HG02885 (cell line): Measurements from ENCODE around the gene SUPT3H.
"Not testable (repeated sequence)": the region's sequence is repeated elsewhere in the genome, so short reads cannot be mapped to it uniquely, and the experiment has no call there.

ENCODE experiments used
- ATAC-seq: cut with Tn5 transposase; IDR thresholded peaks from one replicate; pipeline ENCODE4 v1.9.1; 2021; ENCODE audit warnings: mild to moderate bottlenecking; ENCODE audit not compliant: unreplicated experiment, poor library complexity

Gene SUPT3H

DNA sequence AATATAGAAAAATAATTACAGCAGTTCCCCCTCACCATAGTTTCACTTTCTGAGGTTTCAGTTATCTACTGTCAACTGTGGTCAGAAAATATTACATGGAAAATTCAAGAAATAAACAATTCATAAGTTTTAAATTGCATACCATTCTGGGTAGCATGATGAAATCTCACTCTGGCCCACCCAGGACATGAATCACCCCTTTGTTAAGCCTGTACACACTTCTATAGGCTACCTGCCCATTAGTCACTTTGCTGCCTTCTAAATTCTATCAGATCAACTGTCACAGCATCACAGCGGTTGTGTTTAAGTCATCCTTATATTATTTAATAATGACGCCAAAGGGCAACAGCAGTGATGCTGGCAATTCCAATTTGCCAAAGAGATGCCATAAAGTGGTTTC is 189.9 kb downstream of the SUPT3H start:
- ATAC-seq, result no peak

DNA sequence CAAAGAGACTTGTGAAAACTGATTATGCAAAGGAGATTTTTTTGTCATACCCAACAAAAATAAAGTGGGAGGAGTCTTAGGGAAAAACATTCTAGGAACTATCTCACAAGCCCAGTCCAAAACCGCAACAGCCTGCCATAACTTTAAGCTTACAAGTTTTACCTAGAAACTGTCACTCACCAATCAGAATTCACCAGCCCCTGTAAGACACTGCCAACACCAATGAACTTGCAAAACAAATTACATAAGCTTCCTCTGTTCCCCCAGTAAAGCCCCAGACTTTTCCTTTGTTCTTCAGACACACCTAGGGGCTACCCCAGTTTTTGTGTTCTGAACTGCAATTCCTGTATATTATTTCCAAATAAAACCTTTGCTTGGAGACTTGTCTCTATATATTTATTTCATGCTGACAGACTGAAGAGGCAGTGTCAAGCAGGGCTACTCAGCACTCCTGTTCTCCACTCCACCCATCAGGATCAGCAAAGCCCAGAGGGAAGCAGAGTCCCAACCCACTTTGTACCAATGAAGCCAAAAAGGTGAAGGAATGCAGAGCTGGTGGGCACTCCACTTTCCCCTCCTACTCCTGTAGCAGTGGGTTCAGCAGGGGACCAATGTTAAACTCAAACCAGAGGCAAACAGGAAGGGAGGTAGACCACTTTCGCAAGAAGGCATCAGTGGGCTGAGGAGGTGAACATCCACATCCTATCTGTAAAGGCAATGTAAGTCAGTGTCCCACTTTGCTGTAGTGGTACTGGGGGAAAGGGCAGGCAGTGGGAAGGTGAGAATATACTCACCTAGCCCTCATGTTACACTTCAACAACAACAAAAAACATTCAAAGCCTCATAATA is 192.1 kb downstream of the SUPT3H start:
- ATAC-seq, result no peak

DNA sequence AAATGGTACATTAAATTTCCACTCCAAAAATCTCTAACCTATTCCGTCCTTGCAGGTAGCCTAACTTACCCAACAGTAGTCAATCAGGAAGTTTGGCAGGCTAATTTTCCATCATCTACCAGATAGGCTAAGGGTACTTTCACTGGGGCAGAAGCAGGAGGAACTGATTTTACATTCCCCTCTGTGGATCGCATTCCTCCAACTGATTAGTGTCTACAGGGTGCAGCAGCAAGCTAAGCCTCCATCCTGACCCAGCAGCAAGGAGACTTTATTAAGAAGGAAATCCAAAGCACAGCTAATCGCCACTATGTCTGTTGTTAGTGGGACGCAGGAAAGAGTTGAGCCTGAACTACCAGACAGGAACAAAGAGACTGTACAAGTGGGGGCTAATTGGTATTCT is 192.8 kb downstream of the SUPT3H start:
- no peak for ATAC-seq

DNA sequence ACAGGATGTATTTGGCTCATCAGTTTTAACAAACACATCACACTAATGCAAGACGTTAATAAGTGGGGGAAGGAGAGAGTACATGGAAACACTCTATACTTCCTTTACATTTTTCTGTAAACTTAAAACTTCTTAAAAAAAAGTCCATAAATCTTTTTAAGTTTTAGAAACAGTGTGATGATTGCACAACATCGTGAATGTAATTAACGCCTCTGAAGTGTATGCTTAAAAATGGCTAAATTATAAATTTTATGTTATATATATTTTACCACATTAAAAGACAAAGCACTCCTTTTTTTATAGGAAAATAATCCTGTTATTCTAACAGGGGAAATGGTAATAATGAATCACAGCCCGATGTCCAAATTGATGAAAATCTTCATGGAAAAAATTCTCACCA is 193.7 kb downstream of the SUPT3H start:
- ATAC-seq, result no peak

DNA sequence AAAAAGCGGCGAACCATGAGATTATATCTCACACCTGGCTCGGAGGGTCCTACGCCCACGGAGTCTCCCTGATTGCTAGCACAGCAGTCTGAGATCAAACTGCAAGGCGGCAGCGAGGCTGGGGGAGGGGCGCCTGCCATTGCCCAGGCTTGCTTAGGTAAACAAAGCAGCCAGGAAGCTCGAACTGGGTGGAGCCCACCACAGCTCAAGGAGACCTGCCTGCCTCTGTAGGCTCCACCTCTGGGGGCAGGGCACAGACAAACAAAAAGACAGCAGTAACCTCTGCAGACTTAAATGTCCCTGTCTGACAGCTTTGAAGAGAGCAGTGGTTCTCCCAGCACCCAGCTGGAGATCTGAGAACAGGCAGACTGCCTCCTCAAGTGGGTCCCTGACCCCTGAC is 201.4 kb downstream of the SUPT3H start:
- ATAC-seq, result not testable (repeated sequence)

DNA sequence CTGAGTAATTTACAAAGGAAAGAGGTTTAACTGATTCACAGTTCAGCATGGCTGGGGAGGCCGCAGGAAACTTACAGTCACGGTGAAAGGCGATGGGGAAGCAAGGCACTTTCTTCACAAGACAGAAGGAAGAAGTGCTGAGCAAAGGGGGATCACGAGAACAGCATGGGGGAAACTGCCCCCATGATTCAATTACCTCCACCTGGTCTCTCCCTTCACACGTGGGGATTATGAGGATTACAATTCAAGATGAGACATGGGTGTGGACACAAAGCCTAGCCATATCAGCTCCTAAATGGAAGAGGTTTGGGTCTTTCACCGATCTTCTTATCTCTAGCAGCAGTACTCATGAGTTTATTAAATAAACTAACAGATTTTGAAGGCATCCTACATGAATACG is 202.5 kb downstream of the SUPT3H start:
- no peak for ATAC-seq

DNA sequence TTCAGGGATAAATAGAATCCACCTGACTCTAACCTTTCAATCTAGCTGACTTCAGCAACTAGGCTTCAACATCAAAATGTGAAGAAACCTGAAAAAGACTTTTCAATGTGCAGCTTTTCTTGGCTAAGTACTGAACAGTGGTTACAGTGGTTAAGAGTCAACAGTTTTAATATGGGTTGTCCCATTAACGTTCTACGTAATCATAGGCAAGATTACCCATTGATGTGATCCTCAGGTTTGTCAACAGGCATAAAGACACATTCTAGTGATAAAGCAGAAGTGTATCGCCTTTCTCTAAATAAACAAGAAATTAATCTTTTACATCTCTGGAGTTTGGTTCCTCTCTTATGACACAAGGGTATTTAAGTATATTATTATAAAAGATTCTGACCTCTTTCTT is 203.7 kb downstream of the SUPT3H start:
- ATAC-seq, result no peak

DNA sequence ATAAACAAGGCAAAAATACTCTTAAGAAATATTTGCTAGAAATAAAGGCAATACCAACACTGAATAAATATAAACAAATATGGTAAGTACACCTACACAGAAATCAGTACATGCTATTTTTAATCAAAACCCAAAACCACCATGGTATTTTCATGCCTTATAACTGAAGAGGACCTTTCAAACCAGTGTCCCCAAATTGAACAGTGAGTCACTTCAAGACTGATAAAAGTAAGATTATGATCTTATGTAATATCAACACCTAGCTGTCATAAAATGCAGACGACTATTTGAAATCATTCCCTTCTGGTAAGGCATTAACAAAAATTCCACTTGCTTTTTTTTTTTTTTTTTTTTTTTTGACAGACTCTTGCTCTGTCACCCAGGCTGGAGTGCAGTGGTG is 206.4 kb downstream of the SUPT3H start:
- ATAC-seq, result no peak

DNA sequence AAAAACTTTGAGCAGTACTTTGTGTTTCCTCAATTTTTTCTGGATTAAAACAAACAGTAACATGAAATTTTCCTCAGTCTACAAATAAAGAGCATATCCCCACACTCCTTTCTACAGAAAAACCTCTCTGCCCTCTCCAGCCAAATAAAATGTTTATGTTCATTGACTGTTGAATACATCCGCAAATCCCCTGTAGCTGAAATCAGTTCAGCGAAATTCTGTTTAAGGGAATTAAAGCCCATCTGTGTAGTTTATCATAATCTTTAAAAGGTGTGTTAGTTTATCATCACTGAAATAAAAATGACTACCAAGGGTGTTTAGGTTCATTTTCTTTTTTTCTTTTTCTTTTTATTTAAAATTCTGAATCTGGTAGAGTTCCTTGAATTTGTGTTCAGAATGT is 207.4 kb downstream of the SUPT3H start:
- no peak for ATAC-seq

DNA sequence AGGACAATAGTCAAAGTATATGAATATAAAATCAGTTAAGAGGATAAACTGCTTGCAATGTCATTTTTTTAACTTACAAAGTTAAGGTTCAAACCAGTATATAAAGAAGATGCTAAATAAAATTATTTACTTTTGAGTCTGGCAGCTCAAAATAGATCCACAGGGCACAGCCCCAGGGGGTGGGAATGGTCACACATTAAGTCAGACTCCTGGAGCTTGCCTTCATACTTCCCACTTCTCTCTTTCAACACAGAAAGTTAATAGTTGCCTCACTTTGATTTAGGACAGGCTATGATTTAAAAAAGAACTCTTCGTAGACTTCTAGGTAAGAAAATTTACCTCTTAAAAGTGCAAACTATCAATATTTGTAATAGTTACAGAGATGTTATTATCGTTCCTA is 207.9 kb downstream of the SUPT3H start:
- ATAC-seq, result no peak

DNA sequence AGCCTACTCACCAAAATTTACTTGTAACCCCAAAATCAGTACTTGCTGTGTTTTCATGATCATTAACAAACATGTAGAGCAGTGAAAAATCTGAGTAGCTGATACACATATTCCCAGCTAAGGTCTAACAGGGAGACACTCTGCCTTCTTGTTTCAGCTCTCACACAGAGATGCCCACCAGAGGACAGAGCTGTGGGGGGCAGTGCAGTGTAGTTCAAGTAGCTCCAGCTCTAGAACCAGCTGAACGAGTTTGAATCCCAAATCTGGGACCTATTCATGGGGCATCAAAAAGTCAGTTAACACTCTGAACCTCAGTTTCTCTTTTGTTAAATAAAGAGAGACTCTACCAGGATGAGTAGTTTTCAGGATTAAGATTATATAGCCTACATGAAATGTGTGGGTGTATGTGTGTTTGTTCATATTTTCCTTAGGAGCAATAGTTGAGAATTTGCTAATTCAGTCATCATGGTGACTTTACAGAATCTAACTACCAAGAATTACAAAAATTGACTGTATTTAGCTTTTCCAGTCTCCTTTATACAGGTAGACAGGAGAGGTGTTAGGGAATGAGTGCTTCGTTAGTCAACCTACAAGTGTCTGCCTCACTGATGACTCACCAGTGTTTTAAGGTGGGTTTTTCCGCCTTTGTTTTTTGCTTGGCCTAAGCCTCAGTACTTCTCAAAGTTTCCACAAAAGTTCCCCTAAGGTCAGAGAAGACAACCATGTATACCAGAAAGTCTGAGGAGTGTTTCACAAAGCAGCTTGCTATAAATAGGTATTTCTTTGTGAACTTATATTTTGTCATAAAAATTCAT is 213.6 kb downstream of the SUPT3H start:
- peak; percentile 90 for ATAC-seq

DNA sequence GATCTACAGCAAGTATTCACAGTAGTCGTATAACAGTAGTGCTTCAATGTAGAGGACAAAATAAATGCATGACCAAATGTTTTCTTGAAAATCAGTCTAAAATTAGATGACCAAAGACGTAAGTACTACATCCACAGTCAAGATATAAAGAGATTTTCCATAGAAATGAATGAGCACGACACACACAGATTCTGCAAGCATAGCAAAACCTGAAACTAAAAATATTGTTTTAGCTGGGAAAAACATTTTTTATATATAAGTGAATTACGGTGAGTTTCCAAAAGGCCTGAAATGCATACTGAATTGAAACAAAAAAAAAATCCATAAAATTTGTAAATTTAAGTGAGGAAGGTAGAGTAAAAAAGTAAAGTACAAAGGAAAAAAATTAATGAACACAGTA is 217.4 kb downstream of the SUPT3H start:
- no peak for ATAC-seq

DNA sequence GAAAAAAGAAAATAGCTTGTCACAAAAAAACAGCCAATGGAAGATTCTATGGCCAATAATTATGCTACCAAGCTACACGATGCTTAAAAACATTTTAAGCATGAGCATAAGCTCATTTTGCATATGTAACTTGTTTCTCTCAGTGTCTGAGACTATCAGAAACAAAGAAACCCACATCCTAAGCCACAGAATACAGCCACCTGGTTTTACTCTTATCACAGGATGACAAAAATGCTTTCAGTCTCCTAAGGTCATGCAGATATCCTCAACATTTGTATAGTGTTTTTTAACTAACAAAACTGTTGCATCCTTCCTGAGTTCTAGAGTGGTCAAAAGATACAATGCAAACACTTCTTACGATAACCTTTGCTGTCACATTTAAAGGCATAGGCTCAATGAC is 221.7 kb downstream of the SUPT3H start:
- peak; percentile 99 for ATAC-seq

DNA sequence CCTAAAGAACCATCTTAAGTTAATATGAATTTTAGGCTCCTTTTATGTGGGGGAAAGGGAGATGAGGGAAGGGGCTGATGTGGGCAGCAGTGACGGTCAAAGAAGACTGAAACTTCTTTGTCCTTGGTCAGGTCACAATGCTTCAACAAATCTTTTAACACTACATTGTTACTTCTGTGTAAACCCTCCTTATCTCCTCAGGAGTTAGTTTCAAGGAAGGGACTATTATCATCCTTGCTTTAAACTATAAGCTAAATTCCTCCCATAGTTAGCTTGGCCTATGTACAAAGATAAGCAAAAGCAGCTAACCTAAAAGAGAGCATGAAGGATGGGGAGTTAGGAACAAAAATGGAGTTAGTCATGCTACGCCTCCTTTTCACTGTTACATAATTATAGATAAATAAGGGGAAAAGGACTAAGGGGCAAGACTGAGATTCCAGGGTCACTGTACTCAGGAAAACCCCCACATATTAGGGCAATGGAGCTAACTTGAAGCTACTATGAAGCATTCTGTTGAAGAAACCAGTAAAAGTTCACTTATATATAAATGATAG is 222.3 kb downstream of the SUPT3H start:
- ATAC-seq, result no peak

DNA sequence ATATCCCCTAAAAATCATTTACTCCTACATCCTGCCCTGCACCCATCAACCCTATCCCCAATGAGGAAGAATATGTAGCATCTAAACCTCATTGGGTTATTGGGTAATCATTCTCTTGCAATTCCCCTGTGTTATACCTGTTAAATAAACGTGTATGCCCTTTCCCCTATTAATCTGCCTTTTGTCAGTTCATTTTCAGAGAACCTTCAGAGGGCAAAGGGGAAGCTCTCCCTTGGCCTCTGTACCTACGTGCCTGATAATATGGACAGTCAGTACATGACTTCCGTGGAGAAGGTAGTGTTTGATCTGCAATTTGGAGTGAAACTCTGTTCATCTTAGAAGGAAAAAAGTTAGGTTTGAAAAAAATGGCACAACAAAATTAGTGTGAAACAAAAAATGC is 223.1 kb downstream of the SUPT3H start:
- ATAC-seq, result no peak

DNA sequence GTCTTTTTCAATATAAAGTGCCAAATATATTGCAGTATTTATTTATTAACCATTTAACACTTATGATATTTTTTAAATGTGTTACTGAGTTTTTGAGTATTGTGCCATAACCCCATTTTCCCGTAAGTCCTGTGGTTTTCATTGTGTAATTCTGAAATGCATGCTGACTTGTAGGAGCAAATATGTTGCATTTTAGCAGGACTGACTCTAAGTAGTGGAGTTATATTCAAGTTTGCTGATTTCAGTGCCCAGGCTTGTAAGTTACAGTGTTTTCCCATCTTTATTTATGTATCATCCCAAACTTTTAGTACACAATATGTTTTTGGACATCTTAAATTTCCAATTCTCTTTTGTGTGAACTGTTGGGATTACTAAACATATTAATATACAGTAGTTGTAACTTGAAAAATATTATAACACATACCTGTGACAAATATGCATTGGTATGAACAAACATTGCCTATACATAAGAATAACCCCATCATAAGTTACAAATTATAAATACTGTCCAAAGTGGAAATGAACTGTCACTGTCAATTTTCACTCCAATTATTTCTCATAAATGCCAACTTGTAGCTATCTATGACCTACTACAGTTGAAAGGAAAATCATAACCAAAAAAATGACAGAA is 228.9 kb downstream of the SUPT3H start:
- no peak for ATAC-seq

DNA sequence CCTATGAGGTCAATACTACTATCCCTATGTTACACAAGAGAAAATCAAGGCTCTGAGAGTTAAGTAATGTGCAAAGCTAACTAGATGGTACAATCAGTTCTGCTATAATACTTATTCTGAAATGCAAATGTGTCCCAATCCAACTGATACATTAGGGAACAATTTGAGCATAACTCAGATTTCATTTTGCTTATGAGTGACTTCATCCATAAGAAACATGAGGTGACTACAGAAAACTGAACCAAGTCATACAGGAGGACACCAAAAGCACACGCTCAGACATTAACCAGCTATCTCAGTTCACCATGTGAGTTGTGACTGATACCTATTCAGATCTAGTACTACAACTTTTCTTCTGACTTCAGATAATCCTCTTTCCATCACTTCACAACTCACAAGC is 229.5 kb downstream of the SUPT3H start:
- no peak for ATAC-seq

DNA sequence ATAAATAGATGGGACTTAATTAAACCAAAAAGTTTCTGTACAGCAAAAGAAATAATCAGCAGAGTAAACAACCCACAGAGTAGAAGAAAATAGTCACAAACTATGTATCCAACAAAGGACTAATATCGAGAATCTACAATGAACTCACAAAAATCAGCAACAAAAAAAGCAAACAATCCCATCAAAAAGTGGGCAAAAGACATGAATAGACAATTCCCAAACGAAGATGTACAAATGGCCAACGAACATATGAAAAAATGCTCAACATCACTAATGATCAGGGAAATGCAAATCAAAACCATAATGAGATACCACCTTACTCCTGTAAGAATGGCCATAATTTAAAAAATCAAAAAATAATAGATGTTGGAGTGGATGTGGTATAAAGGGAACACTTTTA is 232.1 kb downstream of the SUPT3H start:
- ATAC-seq, result not testable (repeated sequence)

DNA sequence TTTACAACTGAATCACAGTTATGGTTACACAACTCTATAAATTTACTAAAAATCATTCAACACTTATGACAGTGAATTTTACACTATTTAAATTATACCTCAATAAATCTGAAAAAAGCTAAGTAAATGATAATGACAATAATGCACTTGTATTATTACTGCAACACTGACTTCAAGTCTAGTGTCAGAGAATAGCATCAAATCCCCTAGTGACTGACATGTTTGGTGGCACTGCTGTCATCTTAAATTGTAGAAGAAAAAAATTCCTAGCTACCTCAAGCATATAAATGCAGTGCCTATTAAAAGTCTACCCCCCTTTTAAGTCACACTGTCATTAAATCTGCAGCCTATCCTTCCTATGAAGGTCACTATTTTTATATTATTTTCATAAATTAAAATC is 239.0 kb downstream of the SUPT3H start:
- ATAC-seq, result no peak

DNA sequence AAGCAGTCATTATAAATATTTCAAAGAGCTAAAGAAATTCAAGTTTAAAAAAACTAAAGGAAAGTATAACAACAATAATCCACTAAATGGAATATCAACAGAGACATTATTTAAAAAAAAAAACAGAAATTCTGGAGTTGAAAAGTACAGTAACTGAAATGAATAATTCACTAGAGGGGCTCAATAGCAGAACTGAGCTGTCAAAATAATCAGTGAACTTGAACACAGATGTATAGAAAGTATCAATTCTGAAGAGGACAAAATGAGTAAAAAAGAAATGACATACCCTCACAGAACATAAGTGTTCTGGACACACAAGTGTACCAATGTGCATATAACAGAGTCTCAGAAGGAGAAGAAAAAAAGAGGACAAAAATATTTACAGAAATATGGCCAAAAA is 241.2 kb downstream of the SUPT3H start:
- ATAC-seq, result no peak
